GM19240 (cell line): ENCODE results near the gene HBG1.
A peak's percentile ranks its signal among the peaks of the same experiment; 100 is the strongest.
"Not testable (repeated sequence)": the region's sequence is repeated elsewhere in the genome, so short reads cannot be mapped to it uniquely, and the experiment has no call there.

Experiments used
- DNase-seq: peaks from one replicate; pipeline ENCODE4 v3.0.0; 2011; ENCODE audit warnings: low spot score; ENCODE audit not compliant: insufficient read length

HBG1 gene

DNA sequence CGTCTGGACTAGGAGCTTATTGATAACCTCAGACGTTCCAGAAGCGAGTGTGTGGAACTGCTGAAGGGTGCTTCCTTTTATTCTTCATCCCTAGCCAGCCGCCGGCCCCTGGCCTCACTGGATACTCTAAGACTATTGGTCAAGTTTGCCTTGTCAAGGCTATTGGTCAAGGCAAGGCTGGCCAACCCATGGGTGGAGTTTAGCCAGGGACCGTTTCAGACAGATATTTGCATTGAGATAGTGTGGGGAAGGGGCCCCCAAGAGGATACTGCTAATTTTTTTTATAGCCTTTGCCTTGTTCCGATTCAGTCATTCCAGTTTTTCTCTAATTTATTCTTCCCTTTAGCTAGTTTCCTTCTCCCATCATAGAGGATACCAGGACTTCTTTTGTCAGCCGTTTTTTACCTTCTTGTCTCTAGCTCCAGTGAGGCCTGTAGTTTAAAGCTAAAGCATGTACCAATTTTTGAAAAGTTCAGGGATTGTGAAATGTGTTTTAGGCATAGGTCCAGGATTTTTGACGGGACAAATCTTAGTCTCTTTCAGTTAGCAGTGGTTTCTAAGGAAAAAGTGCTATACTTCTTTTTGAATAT is at the start of gene HBG1:
Gene HBG1 (minus strand): TSS at position 51 of the 590 bp plus-strand sequence. CDS start 53 bp downstream, outside the sequence.
- DNase-seq: not testable (repeated sequence)

DNA sequence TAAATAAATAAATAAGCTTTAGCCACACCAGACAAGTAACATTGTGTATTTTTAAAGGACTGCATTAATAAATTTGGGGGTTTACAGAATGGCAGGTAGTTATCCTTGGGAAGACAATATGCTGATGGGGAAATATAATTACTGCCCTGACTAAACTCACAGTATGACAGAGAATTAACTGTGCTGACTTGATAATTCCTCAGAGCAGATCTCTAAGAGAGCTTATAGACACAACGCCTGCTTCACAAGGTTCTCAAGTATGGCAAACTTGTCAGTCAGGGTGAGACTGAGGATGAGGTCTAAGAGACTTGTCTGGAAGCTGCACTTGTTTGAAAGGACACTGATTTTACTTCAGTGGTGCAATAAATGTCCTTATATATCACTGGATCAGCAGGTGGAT is 48.8 kb upstream of the HBG1 start:
- DNase-seq: no peak

DNA sequence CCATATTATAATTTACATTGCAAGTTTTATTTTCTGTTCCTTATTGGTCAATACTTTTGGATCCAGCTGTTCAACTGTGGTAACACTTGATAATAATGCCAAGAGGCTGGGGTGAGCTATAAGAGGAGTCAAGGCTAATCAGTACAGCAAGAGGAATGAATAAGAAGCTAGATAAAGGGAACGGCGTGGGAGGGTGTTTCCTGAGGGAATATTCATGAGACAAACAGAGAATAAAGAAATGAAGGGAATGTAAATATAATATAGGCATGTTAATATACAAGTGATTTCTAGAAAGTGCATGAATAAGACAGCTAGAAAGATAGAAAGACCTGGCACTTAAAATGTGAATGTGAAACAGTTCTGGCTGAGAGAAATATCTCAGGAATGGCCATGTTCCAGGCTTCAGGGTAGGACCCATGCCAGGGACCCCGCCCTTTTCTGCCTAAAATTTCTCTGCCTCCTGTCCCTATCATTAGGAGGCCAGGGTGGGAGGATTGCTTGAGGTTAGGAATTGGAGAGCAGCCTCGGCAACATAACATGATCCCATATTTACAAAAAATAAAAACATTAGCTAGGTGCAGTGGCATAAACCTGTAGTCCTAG is 48.2 kb upstream of the HBG1 start:
- no peak for DNase-seq

DNA sequence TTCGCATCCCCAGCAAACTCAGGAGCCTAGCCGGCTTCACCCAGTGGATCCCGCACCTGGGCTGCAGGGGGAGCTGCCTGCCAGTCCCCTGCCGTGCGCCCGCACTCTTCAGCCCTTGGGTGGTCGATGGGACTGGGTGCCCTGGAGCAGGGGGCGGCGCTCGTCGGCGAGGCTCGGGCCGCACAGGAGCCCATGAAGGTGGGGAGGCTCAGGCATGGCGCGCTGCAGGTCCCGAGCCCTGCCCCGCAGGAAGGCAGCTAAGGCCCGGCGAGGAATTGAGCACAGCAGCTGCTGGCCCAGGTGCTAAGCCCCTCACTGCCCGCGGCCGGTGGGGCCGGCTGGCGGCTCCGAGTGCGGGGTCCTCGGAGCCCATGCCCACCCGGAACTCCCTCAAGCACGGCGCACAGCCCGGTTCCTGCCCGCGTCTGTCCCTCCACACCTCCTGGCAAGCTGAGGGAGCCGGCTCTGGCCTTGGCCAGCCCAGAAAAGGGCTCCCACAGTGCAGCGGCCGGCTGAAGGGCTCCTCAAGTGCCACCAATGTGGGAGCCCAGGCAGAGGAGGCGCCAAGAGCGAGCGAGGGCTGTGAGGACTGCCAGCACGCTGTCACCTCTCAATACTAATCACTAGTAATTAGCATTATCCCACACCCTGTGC is 44.8 kb upstream of the HBG1 start:
- not testable (repeated sequence) for DNase-seq

DNA sequence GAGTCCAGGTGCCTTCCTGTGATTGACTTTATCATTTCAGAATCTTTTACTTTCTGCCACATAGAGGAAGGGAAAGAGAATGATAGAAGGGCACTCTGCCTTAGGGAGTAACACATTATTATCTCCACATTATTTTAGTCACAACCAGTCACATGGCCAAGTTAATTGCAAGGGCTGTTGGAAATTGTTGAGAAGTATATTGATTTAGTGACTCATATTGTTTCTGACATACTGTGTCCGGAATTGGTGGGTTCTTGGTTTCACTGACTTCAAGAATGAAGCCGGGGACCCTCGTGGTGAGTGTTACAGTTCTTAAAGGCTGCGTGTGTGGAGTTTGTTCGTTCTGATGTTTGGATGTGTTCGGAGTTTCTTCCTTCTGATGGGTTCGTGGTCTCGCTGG is 43.4 kb upstream of the HBG1 start:
- DNase-seq: no peak

DNA sequence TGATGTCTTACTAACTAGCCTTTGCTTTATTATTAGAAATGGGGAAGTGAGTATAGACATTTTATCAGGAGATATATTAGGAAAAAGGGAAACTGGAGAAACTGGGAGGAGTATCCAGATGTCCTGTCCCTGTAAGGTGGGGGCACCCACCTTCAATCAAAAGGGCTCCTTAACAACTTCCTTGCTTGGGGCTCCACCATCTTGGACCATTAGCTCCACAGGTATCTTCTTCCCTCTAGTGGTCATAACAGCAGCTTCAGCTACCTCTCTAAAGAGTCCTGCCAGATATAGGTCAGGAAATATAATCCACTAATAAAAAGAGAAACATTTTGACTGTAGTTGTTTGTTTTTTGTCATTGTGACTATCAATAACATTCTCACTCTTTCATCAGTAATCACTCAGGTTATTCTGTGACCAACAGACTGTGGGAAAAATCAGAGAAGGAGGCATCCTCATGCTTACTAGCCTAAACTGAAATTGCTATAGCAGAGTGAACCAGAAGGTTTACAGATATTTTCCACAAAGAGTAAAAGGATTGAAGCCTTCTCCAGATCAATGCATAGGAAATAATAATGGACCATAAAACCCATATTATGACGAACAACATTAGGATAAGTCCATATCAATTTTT is 41.7 kb upstream of the HBG1 start:
- DNase-seq: peak; percentile 20

DNA sequence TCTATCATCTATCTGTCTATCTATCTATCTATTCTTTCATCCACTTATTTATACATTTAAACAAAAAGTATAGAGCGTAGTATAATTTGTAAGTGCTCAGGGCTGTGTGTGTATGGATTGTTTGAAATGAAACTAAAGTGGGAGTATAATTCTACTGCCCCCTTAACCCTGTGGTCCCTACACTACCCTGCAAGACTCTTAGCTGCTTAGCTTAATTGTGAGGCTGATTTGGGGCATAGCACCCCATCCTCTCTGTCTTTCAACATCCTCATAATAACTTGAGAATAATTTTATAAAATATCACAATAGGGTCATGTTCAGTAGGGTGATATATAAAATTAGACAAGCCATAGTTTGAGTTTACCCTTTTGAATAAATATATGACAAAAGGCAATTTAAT is 40.4 kb upstream of the HBG1 start:
- DNase-seq: no peak

DNA sequence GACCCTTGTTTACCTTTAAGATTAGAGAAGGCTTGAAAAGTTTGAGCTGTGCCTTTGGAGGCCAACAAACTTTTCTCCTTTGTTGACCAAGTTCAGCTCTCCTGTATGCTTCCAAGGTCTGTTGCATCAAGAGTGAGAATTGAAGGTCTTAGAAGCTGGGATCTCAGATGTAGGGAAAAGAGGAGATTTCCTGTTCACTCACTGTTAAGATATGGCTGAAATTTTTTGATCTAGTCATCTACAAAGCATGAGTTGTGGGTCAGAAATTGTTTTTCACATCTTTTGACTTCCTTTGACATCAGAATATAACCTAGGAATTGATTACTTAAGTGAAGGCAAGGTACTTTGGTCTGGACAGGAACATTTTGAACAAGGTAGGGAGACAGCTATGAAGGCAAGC is 40.0 kb upstream of the HBG1 start:
- no peak for DNase-seq

DNA sequence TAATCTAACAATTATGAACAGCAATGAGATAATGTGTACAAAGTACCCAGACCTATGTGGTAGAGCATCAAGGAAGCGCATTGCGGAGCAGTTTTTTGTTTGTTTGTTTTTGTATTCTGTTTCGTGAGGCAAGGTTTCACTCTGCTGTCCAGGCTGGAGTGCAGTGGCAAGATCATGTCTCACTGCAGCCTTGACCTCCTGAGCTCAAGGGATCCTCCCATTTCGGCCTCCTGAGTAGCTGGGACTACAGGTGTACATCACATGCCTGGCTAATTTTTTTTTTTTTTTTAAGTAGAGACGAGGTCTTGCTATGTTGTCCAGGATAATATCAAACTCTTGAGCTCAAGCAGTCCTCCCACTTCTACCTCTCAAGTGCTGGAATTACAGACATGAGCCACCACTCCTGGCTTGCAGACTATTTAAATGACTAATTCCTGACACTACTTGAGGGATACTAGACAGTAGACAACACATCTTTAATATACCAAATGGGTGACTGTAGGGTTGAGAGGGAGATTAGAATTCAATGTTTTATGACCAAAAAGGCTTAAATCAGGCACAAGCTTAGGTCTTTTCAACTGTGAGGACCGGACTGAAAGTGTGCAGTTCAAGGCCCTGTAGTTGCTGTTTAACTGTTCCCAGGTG is 39.4 kb upstream of the HBG1 start:
- no peak for DNase-seq

DNA sequence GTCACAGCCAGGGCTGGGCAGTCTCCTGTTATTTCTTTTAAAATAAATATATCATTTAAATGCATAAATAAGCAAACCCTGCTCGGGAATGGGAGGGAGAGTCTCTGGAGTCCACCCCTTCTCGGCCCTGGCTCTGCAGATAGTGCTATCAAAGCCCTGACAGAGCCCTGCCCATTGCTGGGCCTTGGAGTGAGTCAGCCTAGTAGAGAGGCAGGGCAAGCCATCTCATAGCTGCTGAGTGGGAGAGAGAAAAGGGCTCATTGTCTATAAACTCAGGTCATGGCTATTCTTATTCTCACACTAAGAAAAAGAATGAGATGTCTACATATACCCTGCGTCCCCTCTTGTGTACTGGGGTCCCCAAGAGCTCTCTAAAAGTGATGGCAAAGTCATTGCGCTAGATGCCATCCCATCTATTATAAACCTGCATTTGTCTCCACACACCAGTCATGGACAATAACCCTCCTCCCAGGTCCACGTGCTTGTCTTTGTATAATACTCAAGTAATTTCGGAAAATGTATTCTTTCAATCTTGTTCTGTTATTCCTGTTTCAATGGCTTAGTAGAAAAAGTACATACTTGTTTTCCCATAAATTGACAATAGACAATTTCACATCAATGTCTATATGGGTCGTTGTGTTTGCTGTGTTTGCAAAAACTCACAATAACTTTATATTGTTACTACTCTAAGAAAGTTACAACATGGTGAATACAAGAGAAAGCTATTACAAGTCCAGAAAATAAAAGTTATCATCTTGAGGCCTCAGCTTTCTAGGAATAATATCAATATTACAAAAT is 38.6 kb upstream of the HBG1 start:
- no peak for DNase-seq

DNA sequence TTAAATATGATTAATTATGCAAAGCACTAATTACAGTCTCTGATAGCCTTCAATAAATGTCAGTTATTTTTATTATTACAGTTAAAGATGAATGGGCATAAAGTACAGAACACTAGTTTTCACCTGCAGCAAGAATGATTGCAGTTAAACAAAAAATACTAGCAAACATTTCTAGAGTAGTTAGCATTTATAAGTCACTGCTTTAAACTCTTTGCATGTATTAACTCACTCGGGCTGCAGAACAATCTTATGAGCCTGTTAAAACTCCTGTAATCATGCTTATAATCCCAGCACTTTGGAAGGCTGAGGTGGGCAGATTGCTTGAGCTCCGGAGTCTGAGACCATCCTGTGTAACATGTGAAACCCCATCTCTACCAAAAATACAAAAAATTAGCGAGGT is 37.2 kb upstream of the HBG1 start:
- no peak for DNase-seq

DNA sequence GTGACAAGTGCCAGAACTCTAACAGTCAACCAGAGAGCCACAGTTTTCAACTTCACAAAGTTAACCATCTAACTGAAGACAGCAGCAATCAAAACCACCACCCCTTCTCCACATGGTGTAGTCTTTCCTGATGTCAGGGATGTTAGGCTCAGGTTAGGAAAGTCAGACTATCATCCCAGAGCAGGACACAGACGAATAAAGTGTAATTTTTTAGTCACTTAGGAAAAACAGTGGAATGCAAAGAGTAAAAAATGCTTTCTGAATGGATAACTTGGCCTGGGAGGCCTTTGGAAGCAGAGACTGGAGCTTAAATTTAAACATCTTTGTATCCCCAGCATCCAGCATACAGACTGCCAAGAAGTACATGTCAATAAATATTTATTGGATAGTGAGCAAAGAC is 36.7 kb upstream of the HBG1 start:
- DNase-seq: no peak

DNA sequence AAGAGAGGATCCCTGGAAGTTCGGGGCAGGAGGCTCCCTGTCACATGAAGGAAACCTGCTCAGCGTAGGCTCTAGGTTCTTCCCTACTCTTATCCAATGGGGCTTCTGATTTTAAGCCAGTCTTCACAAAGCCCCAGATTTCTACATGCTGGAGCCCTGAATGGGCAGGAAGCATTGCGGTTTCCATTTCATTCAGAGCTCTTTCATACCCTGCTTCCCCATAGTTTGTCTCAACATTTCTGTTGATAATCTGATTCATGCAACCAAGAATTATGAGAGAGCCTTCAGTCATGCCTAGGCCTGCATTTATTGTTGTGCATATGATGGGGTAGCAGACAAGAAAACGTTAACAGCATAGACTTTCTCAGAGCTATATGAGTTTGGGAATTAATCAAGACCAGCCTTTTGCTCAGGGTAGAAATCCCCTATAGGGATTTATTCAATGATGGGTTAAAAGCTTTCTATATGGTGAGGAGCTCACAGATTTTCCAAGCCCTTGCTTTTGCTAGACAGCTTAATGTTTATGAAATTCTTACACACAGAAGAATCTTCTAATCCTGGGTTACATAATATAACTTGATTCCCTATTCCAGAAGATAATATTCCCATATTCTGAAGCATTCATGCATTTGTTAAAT is 36.2 kb upstream of the HBG1 start:
- no peak for DNase-seq

DNA sequence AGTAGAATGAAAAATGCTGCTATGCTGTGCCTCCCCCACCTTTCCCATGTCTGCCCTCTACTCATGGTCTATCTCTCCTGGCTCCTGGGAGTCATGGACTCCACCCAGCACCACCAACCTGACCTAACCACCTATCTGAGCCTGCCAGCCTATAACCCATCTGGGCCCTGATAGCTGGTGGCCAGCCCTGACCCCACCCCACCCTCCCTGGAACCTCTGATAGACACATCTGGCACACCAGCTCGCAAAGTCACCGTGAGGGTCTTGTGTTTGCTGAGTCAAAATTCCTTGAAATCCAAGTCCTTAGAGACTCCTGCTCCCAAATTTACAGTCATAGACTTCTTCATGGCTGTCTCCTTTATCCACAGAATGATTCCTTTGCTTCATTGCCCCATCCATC is 35.0 kb upstream of the HBG1 start:
- no peak for DNase-seq

DNA sequence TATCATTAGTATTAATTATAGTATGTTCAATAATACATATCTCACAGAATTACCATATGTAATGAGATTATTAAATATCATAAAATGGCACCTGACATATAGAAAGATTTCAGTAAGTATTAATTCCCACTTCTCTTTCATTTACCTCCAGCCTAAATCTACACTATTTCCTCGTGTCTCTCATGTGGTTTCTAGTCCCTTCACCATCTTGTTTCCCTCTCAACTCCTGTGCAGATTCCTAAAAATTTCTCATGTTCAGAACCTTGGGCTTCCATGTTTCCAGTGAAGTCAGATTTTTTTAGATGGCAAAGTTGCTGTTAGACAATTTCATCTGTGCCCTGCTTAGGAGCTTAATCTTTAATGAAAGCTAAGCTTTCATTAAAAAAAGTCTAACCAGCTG is 34.2 kb upstream of the HBG1 start:
- DNase-seq: no peak

DNA sequence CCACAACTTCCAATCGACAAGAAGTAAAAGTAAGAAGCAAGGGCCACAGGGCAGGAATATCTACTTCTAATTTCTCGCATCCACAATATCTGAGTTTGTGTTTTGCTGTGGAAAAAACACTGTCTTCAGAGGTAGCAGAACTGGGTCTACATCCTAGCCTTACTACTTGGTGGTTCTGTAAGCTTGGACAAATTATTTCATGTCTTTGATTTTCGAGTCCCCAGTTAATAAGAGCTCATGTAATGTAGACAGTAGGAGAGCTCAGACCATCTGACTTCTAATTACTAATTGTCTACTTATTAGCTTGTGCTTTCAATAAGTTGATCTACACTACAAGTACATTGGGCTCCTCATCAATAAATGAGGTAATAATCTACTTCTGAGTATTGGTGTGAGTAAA is 33.4 kb upstream of the HBG1 start:
- no peak for DNase-seq

DNA sequence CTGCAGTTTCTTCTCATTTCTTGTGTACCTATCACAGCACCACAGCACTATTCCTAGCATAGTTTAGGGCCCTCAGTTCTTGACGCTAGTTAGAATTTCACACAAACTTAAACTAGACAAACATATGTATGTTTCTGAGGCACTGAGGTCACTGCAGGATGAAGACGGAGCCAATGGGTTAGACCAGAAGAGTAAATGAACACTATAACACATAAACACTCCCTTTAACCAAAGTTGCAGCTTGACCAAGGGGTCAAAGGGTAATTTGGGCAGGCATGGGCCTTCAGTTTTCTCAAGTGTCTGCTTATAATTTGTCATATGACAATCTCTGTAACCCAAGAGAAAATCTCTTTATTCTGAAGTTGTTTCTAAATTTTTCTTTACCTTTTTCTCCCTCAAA is 33.0 kb upstream of the HBG1 start:
- DNase-seq: no peak

DNA sequence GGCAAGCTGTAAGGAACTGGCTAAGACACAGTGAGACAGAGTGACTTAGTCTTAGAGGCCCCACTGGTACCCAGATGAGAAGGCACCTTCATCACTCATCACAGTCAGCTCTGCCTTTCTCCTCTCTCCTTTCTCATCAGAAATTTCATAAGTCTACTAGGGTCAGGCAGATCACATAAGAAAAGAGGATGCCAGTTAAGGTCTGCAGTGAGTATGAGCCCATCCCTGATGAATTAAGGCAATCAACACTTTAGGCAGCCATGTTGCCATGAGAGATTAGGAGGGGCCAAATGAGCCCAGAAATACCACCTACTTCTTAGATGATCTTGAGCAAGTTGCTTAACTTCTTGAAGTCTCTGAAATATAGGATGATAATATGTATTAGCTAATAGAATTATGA is 31.9 kb upstream of the HBG1 start:
- no peak for DNase-seq

DNA sequence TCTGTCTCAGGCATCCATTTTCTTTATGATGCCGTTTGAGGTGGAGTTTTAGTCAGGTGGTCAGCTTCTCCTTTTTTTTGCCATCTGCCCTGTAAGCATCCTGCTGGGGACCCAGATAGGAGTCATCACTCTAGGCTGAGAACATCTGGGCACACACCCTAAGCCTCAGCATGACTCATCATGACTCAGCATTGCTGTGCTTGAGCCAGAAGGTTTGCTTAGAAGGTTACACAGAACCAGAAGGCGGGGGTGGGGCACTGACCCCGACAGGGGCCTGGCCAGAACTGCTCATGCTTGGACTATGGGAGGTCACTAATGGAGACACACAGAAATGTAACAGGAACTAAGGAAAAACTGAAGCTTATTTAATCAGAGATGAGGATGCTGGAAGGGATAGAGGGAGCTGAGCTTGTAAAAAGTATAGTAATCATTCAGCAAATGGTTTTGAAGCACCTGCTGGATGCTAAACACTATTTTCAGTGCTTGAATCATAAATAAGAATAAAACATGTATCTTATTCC is 31.0 kb upstream of the HBG1 start:
- DNase-seq: peak; percentile 33

DNA sequence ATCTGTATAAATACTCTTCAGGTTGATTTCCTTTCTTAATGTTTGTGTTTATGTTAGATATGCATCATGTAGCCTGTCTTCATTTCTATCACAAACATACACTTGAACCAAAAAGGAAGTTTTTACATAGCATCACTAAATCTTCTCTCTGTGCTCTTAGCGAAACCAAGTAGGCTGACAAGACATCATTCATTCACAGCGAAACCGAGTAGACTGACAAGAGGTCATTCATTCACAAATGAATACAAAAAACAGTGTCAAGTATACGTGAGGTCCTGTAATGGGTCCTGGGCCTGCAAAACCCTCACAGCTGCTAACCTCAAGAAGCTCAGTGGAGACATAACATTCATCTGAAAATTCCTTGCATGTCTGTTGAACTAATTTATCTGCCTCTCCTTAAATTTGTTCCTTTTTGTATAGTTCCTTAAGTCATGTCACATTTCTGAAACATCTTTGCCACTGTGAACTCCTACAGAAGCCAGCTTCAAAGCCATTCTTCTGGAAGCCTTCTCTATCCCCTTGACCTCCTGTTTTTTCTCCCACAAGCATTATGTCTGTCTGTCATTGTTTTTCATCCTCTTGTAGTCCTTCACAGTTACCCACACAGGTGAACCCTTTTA is 29.9 kb upstream of the HBG1 start:
- DNase-seq: no peak
